ENCODE data around the gene SLC38A5.

DNA sequence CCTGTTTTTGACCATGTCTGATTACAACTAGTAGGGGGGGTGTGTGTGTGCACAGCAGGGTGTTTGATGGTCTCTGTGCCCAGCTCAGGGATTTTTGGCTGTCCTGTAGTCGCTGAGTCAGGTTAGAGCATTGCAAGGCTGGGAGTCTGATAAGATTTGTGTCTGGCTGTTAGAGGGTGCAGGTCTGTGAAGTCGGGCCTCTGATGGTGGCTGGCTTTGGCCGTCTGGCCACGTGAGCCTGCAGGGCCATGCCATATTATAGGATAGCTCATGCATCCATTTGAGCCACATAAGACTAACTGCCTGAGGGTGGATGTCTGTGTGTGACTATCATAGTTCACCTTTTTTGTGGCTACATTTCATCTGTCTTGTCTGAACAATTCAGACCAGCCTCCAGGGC lies 43.6 kb upstream of the SLC38A5 start:
- TF ChIP-seq, protein P1, sequence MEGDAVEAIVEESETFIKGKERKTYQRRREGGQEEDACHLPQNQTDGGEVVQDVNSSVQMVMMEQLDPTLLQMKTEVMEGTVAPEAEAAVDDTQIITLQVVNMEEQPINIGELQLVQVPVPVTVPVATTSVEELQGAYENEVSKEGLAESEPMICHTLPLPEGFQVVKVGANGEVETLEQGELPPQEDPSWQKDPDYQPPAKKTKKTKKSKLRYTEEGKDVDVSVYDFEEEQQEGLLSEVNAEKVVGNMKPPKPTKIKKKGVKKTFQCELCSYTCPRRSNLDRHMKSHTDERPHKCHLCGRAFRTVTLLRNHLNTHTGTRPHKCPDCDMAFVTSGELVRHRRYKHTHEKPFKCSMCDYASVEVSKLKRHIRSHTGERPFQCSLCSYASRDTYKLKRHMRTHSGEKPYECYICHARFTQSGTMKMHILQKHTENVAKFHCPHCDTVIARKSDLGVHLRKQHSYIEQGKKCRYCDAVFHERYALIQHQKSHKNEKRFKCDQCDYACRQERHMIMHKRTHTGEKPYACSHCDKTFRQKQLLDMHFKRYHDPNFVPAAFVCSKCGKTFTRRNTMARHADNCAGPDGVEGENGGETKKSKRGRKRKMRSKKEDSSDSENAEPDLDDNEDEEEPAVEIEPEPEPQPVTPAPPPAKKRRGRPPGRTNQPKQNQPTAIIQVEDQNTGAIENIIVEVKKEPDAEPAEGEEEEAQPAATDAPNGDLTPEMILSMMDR (IDR thresholded peaks at IDR 0.05; ENCODE audit: low read length) = no peak
- TF ChIP-seq EZH2 (IDR thresholded peaks at IDR 0.05; ENCODE audit: borderline replicate concordance, low read length) = no peak
